Stimulated activated naive CD8-positive, alpha-beta T cell treated with anti-CD3 and anti-CD28 coated beads, Interleukin-15, Interleukin-2, amounts not matched to agents 100 ng/mL and 50 ng/mL, for 24 hours (primary cell): ENCODE measurements around the gene NDFIP2.
A peak's percentile ranks its signal among the peaks of the same experiment; 100 is the strongest.

Source experiments
- H3K27ac Mint-ChIP-seq: one replicate; pipeline ENCODE4 v1.8.0; 2021; ENCODE audit warnings: mild to moderate bottlenecking, mixed read lengths
- H3K27me3 Mint-ChIP-seq: one replicate; pipeline ENCODE4 v1.8.0; 2021; ENCODE audit warnings: mixed read lengths
- H3K36me3 Mint-ChIP-seq: one replicate; pipeline ENCODE4 v1.8.0; 2021; ENCODE audit warnings: low read depth, mixed read lengths
- H3K4me1 Mint-ChIP-seq: one replicate; pipeline ENCODE4 v1.8.0; 2021; ENCODE audit warnings: low read depth, mixed read lengths
- H3K4me3 Mint-ChIP-seq: one replicate; pipeline ENCODE4 v1.8.0; 2021; ENCODE audit warnings: mild to moderate bottlenecking, mixed read lengths
- H3K9me3 Mint-ChIP-seq: one replicate; pipeline ENCODE4 v1.8.0; 2021; ENCODE audit warnings: mixed read lengths

NDFIP2 gene

DNA sequence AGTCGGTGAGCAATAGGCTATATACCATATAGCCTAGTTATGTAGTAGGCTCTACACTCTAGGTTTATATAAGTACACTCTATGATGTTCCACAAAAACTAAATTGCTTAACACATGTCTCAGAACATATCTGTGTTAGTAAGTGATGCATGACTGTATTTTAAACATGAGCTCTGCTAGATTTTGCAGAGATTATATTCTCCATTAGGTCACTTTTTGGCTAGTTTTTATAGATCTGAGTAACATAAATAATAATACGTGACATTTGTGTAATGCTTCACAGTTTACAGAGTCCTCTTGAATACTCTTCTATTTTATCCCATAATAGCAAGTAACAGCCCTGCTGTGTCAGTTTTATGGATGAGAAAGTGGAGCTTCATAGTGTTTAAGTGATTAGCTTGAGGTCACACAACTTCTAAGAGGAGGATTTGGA lies 47.8 kb downstream of the NDFIP2 start:
- H3K4me1 Mint-ChIP-seq = peaks cover 17% of the 10 kb centered on the region
- H3K4me3 Mint-ChIP-seq = no peak overlapping the region
- peaks cover 18% of the 10 kb centered on the region for H3K36me3 Mint-ChIP-seq
- H3K27ac Mint-ChIP-seq = no peak overlapping the region
- H3K27me3 Mint-ChIP-seq = no peaks in the 10 kb centered on the region
- no peaks in the 10 kb centered on the region for H3K9me3 Mint-ChIP-seq

DNA sequence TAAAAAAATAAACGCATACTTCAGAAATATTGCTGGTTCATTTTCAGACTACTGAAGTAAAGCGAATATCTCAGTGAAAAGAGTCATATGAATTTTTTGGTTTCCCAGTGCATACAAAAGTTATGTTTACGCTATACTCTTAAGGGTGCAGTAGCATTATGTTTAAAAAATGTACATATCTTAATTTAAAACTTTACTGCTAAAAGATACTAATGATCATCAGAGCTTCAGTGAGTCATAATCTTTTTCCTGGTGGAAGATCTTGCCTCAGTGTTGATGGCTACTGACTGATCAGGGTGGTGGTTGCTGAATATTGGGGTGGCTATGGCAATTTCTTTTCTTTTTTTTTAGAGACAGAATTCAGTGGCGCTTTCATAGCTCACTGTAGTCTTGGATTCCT lies 48.9 kb downstream of the NDFIP2 start:
- peaks cover 17% of the 10 kb centered on the region for H3K4me1 Mint-ChIP-seq
- H3K36me3 Mint-ChIP-seq = peaks cover 28% of the 10 kb centered on the region
- no peak overlapping the region for H3K27ac Mint-ChIP-seq
- no peak overlapping the region for H3K4me3 Mint-ChIP-seq
- no peaks in the 10 kb centered on the region for H3K27me3 Mint-ChIP-seq
- H3K9me3 Mint-ChIP-seq = no peaks in the 10 kb centered on the region

DNA sequence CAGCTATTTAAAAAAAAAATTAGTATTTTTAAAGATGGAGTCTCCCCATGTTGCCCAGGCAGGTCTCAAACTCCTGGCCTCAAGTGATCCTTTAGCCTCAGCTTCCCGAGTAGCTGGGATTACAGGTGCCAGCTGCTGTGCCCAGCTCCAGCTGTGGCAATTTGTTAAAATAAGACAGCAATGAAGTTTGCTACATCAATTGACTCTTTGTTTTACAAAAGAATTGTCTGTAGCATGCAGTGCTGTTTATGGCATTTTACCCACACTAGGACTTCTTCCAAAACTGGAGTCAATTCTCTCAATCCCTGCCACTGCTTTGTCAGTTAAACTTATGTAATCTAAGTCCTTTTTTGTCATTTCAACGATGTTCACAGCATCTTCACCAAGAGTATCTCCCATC lies 49.3 kb downstream of the NDFIP2 start:
- no peak overlapping the region for H3K27ac Mint-ChIP-seq
- H3K4me1 Mint-ChIP-seq = peaks cover 17% of the 10 kb centered on the region
- H3K4me3 Mint-ChIP-seq = no peak overlapping the region
- no peaks in the 10 kb centered on the region for H3K27me3 Mint-ChIP-seq
- H3K36me3 Mint-ChIP-seq = peaks cover 29% of the 10 kb centered on the region
- no peaks in the 10 kb centered on the region for H3K9me3 Mint-ChIP-seq

DNA sequence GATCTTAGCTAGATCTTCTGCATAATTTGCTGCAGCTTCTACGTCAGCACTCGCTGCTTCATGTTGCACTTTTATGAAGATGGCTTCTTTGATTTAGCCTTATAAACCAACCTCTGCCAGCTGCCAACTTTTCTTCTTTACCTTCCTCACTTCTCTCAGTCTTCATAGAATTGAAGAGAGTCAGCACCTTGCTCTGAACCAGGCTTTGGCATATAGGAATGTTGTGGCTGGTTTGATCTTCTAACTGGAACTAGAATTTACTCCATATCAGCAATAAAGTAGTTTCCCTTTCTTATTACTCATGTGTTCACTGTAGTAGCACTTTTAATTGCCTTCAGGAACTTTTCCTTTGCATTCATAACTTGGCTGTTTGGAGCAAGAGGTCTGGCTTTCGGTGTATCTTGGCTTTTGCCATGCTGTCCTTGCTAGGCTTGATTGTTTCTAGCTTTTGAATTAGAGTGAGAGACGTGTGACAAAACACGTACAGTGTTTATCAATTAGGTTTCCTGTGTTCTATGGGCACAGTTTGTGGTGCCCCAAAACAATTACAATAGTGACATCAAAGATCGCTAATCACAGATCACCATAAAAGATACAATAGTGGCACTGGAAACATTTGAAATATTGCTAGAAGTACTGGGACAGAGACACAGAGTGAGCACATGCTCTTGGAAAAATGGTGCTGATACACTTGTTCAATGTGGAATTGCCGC lies 50.7 kb downstream of the NDFIP2 start:
- H3K36me3 Mint-ChIP-seq = peaks cover 33% of the 10 kb centered on the region
- no peaks in the 10 kb centered on the region for H3K27me3 Mint-ChIP-seq
- no peaks in the 10 kb centered on the region for H3K9me3 Mint-ChIP-seq
- no peak overlapping the region for H3K27ac Mint-ChIP-seq
- H3K4me3 Mint-ChIP-seq = no peak overlapping the region
- H3K4me1 Mint-ChIP-seq = peaks cover 17% of the 10 kb centered on the region

DNA sequence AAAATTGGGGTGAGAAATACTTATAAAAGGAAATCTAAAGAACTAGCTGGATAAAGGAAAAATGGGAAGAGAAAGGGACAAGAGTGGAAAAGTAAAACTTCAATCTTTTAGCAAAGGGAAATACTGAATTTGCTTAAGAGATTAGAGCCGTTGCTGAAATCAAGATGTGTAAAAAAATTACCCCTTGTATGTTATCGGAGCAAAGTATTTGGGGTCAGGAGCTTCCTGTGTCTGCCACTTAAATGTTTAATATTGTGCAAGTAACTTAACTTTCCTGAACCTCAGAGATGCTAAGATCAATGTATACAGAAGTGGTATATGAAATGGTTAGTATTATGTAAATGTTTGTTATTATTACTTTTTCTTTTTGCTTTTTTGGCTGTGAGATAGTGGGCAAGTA lies 51.6 kb downstream of the NDFIP2 start:
- Mint-ChIP-seq H3K4me3 (no peak overlapping the region), H3K27ac (no peak overlapping the region), H3K36me3 (peaks cover 33% of the 10 kb centered on the region), H3K9me3 (no peaks in the 10 kb centered on the region), H3K27me3 (no peaks in the 10 kb centered on the region), H3K4me1 (peaks cover 17% of the 10 kb centered on the region)

DNA sequence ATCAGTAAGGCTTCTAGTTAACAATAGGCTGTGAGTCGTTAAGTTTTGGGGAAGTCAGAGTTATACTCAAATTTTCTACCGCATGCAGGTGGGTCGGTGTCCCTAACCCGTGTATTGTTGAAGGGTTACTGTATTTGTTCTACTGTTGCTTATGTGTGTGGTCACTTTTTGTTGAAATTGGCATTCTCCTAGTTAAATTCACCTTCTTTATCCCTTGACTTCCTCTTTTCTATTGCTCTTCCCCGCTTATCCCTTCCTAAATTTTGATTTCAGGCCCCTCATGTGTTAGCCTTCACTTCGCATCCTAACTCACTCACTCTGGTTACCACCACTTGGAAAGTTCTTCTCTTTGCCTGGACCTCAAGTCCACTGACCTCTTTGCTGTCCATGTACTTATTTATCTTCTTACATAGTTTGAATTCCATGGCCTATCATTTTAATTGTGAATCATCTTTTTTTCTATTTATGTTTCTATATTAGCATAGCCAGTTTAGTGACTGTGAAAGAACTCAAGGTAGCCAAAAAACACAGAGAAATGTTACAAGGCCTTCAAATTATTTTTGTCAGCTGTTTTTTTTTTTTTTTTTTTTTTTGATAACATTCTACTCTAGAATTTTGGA lies 52.9 kb downstream of the NDFIP2 start:
- Mint-ChIP-seq H3K27me3 (no peaks in the 10 kb centered on the region), H3K9me3 (no peaks in the 10 kb centered on the region), H3K4me1 (peaks cover 17% of the 10 kb centered on the region), H3K27ac (peak overlapping the region; percentile 43), H3K36me3 (peaks cover 37% of the 10 kb centered on the region), H3K4me3 (no peak overlapping the region)

DNA sequence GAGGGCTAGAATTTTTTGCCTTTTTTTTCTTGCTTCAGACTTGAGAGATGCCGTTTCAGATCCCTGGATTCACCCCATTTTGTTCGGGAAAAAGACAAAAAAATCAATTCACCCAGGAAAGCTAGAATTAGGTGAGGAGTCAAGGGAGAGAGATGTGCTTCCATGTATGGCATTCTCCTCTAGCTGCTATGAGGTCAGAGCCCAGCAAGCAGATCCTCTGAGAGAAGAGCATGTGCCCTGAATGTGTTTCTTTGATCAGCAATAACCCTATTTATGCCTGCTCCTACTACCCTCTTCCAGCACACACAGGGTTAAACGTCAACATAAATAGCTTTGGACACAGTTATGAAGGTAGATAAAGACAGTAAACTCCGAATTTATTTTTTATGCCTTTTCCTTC lies 53.6 kb downstream of the NDFIP2 start:
- H3K4me1 Mint-ChIP-seq = peaks cover 17% of the 10 kb centered on the region
- peaks cover 40% of the 10 kb centered on the region for H3K36me3 Mint-ChIP-seq

DNA sequence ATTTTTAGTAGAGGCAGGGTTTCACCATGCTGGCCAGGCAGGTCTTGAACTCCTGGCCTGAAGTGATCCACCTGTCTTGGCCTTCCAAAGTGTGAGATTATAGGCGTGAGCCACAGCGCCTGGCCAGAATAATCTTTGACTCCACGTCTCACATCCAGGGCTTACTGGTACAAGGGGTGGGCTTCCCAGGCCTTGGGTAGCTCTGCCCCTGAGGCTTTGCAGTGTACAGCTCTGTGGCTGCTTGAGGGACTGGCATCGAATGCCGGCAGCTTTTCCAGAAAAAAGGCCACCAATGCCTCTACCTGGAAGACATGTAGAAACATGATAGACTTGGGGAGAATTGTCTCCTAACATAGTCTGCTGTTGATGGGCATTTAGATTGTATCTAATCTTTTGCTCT lies 57.8 kb downstream of the NDFIP2 start:
- Mint-ChIP-seq H3K4me3 (no peak overlapping the region), H3K27ac (no peak overlapping the region), H3K36me3 (peaks cover 36% of the 10 kb centered on the region), H3K4me1 (no peaks in the 10 kb centered on the region), H3K9me3 (no peaks in the 10 kb centered on the region), H3K27me3 (no peaks in the 10 kb centered on the region)

More for the DNA sequence above, 53.6 kb downstream of the NDFIP2 start:
- Mint-ChIP-seq H3K4me3 (no peak overlapping the region), H3K27me3 (no peaks in the 10 kb centered on the region), H3K9me3 (no peaks in the 10 kb centered on the region), H3K27ac (no peak overlapping the region)

DNA sequence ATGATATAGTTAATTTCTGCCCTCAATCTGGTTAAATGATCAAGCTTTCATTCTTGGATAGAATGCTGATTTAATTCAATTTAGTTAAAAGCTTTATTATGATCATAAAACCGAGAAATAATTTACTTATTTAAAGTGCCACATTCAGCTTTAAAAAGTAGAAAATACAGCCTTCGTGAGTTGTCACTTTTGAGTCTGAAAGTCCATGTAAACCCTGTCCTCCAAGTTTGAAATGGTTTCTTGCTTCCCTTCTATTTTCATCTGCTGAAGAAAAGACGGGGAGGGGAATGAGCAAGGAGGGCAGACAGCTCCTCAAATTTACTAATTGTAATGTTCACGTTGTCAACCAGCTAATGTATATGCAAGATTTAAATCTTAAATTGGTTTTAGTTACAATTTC lies 59.5 kb downstream of the NDFIP2 start:
- Mint-ChIP-seq H3K36me3 (peaks cover 25% of the 10 kb centered on the region), H3K4me1 (no peaks in the 10 kb centered on the region), H3K27me3 (no peaks in the 10 kb centered on the region), H3K9me3 (no peaks in the 10 kb centered on the region), H3K27ac (no peak overlapping the region), H3K4me3 (no peak overlapping the region)

DNA sequence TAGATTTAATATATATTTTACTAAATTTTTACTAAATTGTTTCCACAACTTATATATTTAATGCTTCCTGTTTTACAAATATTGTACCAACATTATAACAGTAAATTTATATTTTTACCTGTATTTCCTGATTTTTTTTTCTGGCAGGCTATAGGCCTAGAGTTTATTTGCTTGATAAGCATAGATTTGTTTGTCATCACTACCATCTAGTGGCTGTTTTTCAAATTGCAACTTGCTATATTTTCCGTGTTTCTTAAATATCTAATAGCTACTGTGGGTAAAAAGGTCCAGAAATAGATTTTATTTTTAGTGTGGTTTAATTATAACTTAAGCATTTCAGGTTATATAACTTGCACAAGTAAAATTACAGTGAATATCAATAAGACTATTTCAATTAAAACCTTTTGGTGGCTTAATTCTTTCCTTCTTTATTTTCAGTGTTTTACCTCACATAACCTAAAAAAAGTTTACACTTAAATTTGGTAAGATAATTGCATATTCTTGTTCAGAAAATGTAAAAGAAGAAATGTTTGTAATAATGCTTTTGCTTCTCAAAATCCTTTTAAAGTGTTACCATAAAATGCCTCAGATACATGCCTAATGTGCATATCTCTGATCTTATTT lies 60.6 kb downstream of the NDFIP2 start:
- Mint-ChIP-seq H3K4me1 (no peaks in the 10 kb centered on the region), H3K27ac (no peak overlapping the region), H3K4me3 (no peak overlapping the region), H3K36me3 (peaks cover 21% of the 10 kb centered on the region), H3K27me3 (no peaks in the 10 kb centered on the region), H3K9me3 (no peaks in the 10 kb centered on the region)

DNA sequence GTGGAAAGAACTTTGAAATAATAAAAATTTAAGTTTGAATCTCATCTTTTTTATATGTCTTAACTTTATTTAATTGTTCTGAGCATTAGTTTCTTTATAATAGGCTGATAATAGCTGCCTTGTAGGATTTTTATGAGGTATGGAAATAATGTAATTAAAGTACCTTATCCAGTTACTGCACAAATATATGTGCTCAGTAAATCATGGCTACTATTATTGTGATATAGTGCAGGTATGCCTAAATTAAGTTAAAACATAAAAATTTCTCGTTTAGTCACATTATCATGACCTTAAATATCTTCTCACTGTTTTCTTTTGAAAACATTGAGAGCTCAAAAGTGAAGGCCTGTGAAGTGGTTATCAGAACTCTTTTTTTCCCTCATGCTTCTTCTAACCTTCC lies 62.9 kb downstream of the NDFIP2 start:
- Mint-ChIP-seq H3K27me3 (no peaks in the 10 kb centered on the region), H3K27ac (no peak overlapping the region), H3K4me3 (no peak overlapping the region), H3K36me3 (peaks cover 24% of the 10 kb centered on the region), H3K9me3 (no peaks in the 10 kb centered on the region), H3K4me1 (peaks cover 5% of the 10 kb centered on the region)

DNA sequence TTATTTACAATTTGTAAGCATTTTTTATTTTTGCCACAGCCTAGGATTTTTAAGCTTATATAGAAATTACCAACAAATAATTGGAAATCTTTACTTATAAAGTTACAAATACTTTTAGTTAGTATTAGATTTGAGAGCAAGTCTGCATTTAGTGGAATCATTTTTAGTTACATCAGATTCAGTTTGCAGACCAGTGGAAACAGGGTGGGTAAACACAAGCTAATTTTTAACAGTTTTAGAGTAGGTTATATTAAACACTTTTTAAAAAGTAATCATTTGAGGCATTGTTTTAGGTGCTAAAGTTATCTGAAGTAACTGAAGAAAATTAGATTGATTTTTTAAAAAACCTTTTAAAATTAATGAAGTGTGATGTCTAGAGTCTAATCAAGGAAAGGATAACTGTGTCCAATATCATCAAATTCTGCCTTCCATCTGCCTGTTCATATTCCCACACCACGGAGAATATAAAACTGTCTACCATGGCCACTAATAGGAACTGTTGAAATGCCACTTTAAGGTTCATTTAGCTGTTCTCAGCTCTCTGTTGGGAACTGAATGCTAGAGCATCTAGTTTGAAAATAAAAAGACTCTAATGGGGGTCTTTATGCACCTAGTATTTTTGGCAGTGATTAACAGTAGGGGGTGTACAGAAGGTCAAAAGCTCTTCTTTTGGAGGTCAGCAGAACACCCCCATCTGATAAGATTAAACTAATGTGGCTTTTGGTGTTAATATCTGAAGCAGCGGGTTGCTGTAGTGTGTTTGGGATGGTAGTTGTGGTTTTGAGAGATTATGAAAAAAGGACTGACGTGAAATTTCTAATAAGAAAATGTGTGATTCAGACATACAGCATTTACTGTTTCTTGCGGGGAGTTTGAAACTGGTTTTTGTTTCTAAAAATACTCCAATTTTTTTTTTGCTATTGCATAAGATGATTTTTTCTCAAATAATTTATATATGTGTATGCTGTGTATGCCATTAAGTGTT lies 66.5 kb downstream of the NDFIP2 start:
- Mint-ChIP-seq H3K36me3 (peaks cover 24% of the 10 kb centered on the region), H3K4me1 (peaks cover 5% of the 10 kb centered on the region)

DNA sequence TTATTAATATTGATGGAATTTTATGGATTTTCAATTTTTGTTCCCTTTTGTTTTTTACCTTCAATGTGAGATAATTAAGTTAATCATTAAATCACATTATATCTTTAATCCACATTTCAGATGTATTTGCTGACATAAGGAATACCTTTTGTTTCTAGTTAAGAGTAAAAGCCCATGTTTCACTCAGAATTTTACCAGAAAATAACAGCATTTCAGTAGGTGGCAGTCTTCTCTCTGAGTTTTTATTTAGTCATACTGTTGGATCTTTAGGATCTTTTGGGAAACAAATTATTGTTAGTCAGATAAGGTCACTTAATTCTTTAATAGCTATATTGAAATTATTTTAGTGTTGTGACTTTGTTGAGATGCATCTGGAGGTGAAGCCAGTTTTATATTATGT lies 67.9 kb downstream of the NDFIP2 start:
- no peak overlapping the region for H3K27ac Mint-ChIP-seq
- H3K9me3 Mint-ChIP-seq = no peaks in the 10 kb centered on the region
- no peak overlapping the region for H3K4me3 Mint-ChIP-seq
- peaks cover 24% of the 10 kb centered on the region for H3K36me3 Mint-ChIP-seq
- H3K27me3 Mint-ChIP-seq = no peaks in the 10 kb centered on the region
- H3K4me1 Mint-ChIP-seq = peaks cover 5% of the 10 kb centered on the region

More for the DNA sequence above, 66.5 kb downstream of the NDFIP2 start:
- H3K27me3 Mint-ChIP-seq = no peaks in the 10 kb centered on the region
- no peak overlapping the region for H3K27ac Mint-ChIP-seq
- no peak overlapping the region for H3K4me3 Mint-ChIP-seq
- H3K9me3 Mint-ChIP-seq = no peaks in the 10 kb centered on the region

DNA sequence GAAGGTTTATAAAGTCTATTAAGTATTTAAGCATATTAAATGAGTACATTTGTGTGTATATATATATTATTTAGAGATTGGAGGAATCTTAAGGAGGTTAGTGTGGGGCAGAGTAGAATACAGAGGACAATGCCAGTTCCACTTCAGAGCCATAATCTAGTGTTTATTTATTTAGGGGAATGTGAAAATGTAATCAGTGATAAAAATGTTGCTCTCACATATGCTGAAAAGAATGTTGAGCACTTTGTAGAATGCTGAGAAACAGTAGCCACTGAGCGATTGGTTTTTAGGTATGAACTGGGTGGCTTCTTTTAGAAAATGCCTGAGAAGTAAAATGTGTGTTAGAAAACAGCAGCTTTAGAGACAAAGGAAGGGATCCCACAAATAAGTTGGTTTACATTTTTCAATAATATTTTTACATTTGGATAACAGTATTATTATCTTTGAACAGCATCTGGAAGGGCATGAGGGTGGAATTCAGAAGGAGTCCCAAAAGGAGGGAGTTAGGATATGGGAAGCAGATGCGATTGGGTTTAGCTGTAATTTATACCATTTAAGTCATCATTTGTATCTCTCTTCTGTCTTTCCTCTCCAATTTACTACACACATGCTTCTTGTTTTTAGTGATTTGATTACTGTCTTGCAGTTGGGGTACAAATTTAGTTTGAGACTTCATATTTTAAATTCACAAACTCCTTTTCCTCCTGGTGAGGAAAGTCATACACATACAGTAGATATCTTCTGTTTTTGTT lies 68.6 kb downstream of the NDFIP2 start:
- H3K4me3 Mint-ChIP-seq = no peak overlapping the region
- no peaks in the 10 kb centered on the region for H3K27me3 Mint-ChIP-seq
- peaks cover 5% of the 10 kb centered on the region for H3K4me1 Mint-ChIP-seq
- no peaks in the 10 kb centered on the region for H3K9me3 Mint-ChIP-seq
- H3K27ac Mint-ChIP-seq = no peak overlapping the region
- H3K36me3 Mint-ChIP-seq = peaks cover 24% of the 10 kb centered on the region
